ENCODE measurements around the gene CCDC13.

GRCh38 chr3:42752961-42753360, 20.1 kb downstream of the CCDC13 start:
- TF ChIP-seq CTCF (IDR thresholded peaks at IDR 0.05) (no peak), POLR2A (IDR thresholded peaks at IDR 0.05) (no peak)
